Measurements from ENCODE around the gene GLYATL1.

Gene GLYATL1

GRCh38 chr11:58939277-58939676, at the start of gene GLYATL1:
GLYATL1 (plus strand) TSS chr11:58939488; CDS start chr11:58947088, 7,600 bp downstream.
- ATAC-seq (ENCODE audit: low read depth) = no peak
- Mint-ChIP-seq H3K4me3 (no peak within 1 kb of the TSS), H3K9me3 (peaks cover 3% of the 10 kb centered on the region)

GRCh38 chr11:58893899-58894298, 45.4 kb upstream of the GLYATL1 start:
- Mint-ChIP-seq H3K4me3 (no peak overlapping the region), H3K36me3 (no peaks in the 10 kb centered on the region), H3K9me3 (no peaks in the 10 kb centered on the region), H3K4me1 (no peaks in the 10 kb centered on the region), H3K27me3 (peaks cover 10% of the 10 kb centered on the region), H3K27ac (no peak overlapping the region)
- ATAC-seq (ENCODE audit: low read depth) (no peak), DNase-seq (ENCODE audit: low spot score in 2 of 2) (no peak)

More at GRCh38 chr11:58939277-58939676, at the start of gene GLYATL1:
- DNase-seq (ENCODE audit: low spot score in 2 of 2) = no peak
- Mint-ChIP-seq H3K27ac (no peak within 1 kb of the TSS), H3K36me3 (no peaks in the 10 kb centered on the region), H3K27me3 (peaks cover 2% of the 10 kb centered on the region), H3K4me1 (no peaks in the 10 kb centered on the region)

DNA sequence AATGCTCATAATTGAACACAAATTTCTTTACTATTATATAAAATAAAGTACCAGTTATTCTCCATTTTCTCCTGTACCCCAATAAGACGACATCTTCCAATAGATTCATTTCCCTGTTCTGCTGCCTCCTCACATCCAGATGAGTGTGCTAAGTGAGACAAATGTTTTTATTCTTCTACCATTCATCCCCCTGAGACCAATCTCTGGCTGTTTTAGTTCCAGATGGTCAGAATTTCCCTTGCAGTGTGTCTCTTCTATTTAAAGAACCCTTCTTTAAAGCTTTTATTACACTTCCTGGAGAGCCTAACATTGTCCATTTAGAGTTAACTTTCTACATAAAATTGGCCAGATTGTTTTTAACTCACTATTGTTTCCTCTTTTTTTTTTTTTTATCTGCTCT, 41.2 kb upstream of the GLYATL1 start:
- Mint-ChIP-seq H3K9me3 (no peaks in the 10 kb centered on the region), H3K27me3 (peaks cover 22% of the 10 kb centered on the region), H3K4me3 (no peak overlapping the region), H3K4me1 (peaks cover 2% of the 10 kb centered on the region), H3K27ac (no peak overlapping the region), H3K36me3 (no peaks in the 10 kb centered on the region)
- no peak for DNase-seq (ENCODE audit: low spot score in 2 of 2)
- no peak for ATAC-seq (ENCODE audit: low read depth)

DNA sequence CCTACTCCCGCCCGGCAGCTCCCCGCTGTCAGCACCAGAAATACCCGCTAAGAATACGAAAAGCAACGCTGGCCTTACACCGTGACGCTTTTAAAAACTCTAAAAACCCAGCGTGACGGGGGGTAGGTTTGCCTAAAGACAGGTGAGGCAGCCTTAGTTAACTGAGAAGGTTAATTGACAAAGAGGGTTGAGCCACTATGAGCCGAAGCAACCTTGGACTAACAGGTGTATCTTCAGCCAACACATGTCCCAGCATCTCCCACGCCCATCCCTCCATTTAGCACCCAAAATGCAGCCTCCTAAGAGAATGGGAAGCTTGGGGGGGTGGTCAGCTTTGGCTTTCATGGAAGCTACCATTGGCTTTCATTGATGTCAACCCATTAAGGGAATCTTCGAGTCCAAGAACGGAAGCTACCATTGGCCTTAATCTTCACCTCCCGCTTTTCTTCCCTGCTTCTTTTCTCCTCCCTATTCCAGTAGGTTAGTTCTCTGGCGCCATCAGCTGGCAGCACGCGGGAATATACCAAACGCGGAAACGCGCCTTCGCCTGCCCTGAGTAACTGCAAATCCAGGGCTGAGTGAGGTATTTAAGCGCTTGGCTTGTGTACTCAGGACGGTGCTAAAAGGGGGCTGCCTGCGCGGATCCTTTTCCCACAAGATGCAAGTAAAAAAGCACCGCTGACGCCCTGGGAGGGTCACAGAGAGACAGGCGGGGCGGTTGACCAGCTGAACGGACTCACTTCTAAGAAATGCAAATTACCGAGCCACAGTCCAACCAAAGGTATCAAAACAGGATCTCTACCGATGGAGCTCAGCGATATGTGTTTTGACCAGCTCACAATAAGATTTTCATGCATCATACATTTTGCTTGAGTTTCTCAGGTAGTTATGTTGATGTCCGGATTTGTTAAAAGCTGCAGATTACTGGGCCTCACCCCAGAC, 38.5 kb upstream of the GLYATL1 start:
- DNase-seq (ENCODE audit: low spot score in 2 of 2) = peak in 1 of 2 donors; percentile 30
- H3K36me3 Mint-ChIP-seq = no peaks in the 10 kb centered on the region
- H3K4me3 Mint-ChIP-seq = peak overlapping the region; percentile 12

GRCh38 chr11:58902881-58903280, 36.4 kb upstream of the GLYATL1 start:
- no peak overlapping the region for H3K27ac Mint-ChIP-seq
- H3K27me3 Mint-ChIP-seq = peaks cover 37% of the 10 kb centered on the region
- ATAC-seq (ENCODE audit: low read depth) = no peak
- no peak for DNase-seq (ENCODE audit: low spot score in 2 of 2)
- no peak overlapping the region for H3K4me3 Mint-ChIP-seq
- H3K9me3 Mint-ChIP-seq = peaks cover 6% of the 10 kb centered on the region
- H3K4me1 Mint-ChIP-seq = peaks cover 5% of the 10 kb centered on the region
- H3K36me3 Mint-ChIP-seq = peaks cover 2% of the 10 kb centered on the region

More for the DNA sequence above, 38.5 kb upstream of the GLYATL1 start:
- Mint-ChIP-seq H3K27me3 (peaks cover 36% of the 10 kb centered on the region), H3K4me1 (peaks cover 2% of the 10 kb centered on the region), H3K9me3 (no peaks in the 10 kb centered on the region), H3K27ac (no peak overlapping the region)
- ATAC-seq (ENCODE audit: low read depth) = peak; percentile 38

DNA sequence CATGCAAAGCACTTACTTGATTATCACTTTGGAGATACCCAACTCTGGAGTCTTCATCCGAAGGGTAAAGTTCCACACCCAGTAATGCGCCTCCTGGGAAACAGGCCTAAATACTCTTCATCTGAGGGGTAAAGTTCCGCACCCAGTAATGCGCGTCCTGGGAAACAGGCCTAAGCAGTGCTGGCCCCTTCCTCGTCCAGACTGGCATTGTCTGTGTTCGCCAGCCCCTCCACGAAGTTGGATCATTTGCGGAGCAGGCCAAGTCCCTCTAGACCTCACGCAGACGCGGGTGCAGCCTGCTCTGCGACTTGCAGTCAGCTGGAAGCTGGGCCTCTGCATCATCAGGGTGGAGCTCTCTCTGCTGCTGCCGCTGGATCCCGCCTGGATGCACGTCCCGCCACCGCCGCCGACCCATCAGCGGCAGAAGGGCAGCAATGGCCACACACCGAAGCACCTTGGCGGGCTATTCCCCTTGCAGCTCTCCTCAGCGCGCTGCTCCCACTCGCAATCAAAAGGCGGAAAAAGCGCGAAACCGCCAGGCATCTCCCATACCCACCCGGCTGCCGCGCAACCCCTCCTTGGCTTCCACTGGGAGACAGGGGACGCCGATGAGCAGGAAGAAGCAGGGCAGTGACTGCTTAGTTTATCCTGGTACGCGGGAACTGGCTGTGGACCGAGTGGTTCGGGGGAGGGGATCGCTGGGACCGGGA, 34.1 kb upstream of the GLYATL1 start:
- Mint-ChIP-seq H3K9me3 (peaks cover 8% of the 10 kb centered on the region), H3K36me3 (peaks cover 2% of the 10 kb centered on the region), H3K27me3 (peaks cover 33% of the 10 kb centered on the region), H3K4me1 (peaks cover 5% of the 10 kb centered on the region), H3K4me3 (no peak overlapping the region), H3K27ac (no peak overlapping the region)
- ATAC-seq (ENCODE audit: low read depth) (no peak), DNase-seq (ENCODE audit: low spot score in 2 of 2) (no peak)

DNA sequence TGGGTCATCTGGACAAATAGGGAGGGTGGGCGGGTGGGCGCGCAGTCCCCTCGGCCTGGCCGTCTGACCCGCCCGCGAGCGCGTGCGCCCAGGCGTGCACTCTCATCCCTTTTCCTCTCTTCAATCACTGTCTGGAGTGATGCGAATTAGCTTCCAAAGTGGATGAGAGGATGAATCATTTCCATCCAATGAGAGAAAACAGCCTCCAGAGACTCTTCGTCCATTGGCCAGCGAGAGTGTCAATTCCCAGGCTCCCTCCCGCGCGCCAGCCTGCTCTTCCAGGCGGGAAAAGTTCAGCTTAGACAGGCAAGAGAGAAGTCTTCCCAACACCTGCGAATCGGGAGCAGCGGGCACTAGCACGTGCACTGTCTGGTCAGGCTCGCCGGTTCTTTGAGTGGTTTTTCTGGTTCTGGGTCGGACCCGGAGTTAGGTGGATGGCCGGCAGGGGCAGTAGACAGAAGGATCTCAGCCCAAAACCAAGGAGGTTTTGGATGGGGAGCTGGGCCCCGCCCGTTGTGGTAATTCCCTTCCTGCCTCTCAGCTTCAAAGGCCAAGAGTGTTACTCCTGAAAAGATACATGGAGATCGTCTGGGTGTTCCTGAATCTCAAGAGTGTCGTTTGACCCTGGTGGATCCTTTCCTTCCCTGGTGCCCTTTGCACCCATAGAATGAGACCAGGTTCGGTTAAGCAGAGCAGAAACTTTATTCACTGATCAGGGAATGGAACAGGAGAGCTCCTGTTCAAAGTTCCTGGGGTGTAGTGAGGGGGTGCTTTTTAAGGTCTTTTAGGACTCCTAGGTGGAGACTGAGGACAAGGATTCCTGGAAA, 33.4 kb upstream of the GLYATL1 start:
- no peak for ATAC-seq (ENCODE audit: low read depth)
- Mint-ChIP-seq H3K4me1 (peaks cover 3% of the 10 kb centered on the region), H3K27ac (no peak overlapping the region), H3K36me3 (peaks cover 2% of the 10 kb centered on the region), H3K27me3 (peaks cover 35% of the 10 kb centered on the region), H3K4me3 (no peak overlapping the region), H3K9me3 (peaks cover 8% of the 10 kb centered on the region)
- no peak for DNase-seq (ENCODE audit: low spot score in 2 of 2)

- H3K27ac Mint-ChIP-seq = no peak overlapping the region
- no peak overlapping the region for H3K4me3 Mint-ChIP-seq
- H3K9me3 Mint-ChIP-seq = peaks cover 8% of the 10 kb centered on the region
- H3K4me1 Mint-ChIP-seq = peaks cover 3% of the 10 kb centered on the region
- DNase-seq (ENCODE audit: low spot score in 2 of 2) = no peak
- peaks cover 29% of the 10 kb centered on the region for H3K27me3 Mint-ChIP-seq
- ATAC-seq (ENCODE audit: low read depth) = peak; percentile 47
- peaks cover 2% of the 10 kb centered on the region for H3K36me3 Mint-ChIP-seq
Observed at GRCh38 chr11:58907780-58908179, 31.5 kb upstream of the GLYATL1 start.

DNA sequence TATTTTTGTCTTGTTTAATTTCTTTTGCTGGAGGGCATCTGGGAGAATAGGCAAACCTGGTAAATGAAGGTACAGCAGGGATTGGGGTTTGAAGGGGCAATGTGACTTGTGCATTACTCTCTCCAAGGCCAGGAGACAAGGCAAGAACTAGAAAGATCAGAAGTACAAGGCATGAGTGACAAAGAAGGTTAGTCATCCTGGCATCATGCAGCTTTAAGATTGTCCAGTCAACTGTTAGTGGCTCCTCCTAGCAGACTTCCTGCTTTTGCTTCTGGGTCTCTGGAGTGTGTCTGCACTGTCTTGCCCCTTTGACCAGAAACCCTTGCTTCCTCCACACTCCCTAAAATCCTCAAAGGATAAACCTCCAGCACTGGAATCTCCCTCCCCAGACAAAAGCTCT, 27.2 kb upstream of the GLYATL1 start:
- DNase-seq (ENCODE audit: low spot score in 2 of 2) = no peak
- H3K36me3 Mint-ChIP-seq = peaks cover 6% of the 10 kb centered on the region
- H3K9me3 Mint-ChIP-seq = peaks cover 14% of the 10 kb centered on the region
- no peak overlapping the region for H3K27ac Mint-ChIP-seq
- peaks cover 3% of the 10 kb centered on the region for H3K4me1 Mint-ChIP-seq
- peaks cover 19% of the 10 kb centered on the region for H3K27me3 Mint-ChIP-seq
- no peak overlapping the region for H3K4me3 Mint-ChIP-seq
- no peak for ATAC-seq (ENCODE audit: low read depth)

GRCh38 chr11:58913685-58914084, 25.6 kb upstream of the GLYATL1 start:
- peaks cover 15% of the 10 kb centered on the region for H3K9me3 Mint-ChIP-seq
- no peaks in the 10 kb centered on the region for H3K4me1 Mint-ChIP-seq
- peaks cover 21% of the 10 kb centered on the region for H3K27me3 Mint-ChIP-seq
- ATAC-seq (ENCODE audit: low read depth) (no peak), DNase-seq (ENCODE audit: low spot score in 2 of 2) (no peak)
- peaks cover 5% of the 10 kb centered on the region for H3K36me3 Mint-ChIP-seq
- H3K4me3 Mint-ChIP-seq = no peak overlapping the region
- H3K27ac Mint-ChIP-seq = no peak overlapping the region

- Mint-ChIP-seq H3K4me1 (no peaks in the 10 kb centered on the region), H3K4me3 (no peak overlapping the region), H3K27ac (no peak overlapping the region), H3K9me3 (peaks cover 13% of the 10 kb centered on the region), H3K36me3 (peaks cover 5% of the 10 kb centered on the region), H3K27me3 (peaks cover 21% of the 10 kb centered on the region)
- DNase-seq (ENCODE audit: low spot score in 2 of 2) = no peak
- no peak for ATAC-seq (ENCODE audit: low read depth)
Observed at GRCh38 chr11:58914821-58915543, 24.3 kb upstream of the GLYATL1 start.

DNA sequence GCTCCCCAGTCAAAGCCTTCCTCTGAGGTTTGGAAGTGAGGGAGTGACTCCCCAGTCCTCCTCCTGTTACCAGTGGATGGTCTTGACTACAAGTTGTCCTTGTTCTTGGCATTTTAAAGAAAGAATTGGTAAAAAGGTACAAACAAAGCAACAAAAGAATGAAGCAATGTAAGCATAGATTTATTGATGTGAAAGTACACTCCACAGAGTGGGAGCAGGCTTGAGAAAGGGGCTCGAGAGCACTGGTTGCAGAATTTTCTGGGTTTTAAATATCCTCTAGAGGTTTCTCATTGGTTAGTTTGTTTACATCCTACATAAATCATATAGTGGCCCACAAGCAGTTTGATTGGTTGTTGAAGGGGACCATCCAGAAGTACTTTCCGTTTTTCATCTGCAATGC, 22.7 kb upstream of the GLYATL1 start:
- no peak for DNase-seq (ENCODE audit: low spot score in 2 of 2)
- H3K4me3 Mint-ChIP-seq = no peak overlapping the region
- H3K27ac Mint-ChIP-seq = no peak overlapping the region
- peaks cover 5% of the 10 kb centered on the region for H3K36me3 Mint-ChIP-seq
- ATAC-seq (ENCODE audit: low read depth) = no peak
- H3K27me3 Mint-ChIP-seq = peaks cover 17% of the 10 kb centered on the region
- H3K4me1 Mint-ChIP-seq = no peaks in the 10 kb centered on the region
- peaks cover 13% of the 10 kb centered on the region for H3K9me3 Mint-ChIP-seq

GRCh38 chr11:58917159-58917783, 22.0 kb upstream of the GLYATL1 start:
- no peak overlapping the region for H3K4me3 Mint-ChIP-seq
- H3K9me3 Mint-ChIP-seq = peaks cover 13% of the 10 kb centered on the region
- peaks cover 14% of the 10 kb centered on the region for H3K27me3 Mint-ChIP-seq
- DNase-seq (ENCODE audit: low spot score in 2 of 2) (no peak), ATAC-seq (ENCODE audit: low read depth) (no peak)
- peaks cover 5% of the 10 kb centered on the region for H3K36me3 Mint-ChIP-seq
- H3K27ac Mint-ChIP-seq = no peak overlapping the region
- no peaks in the 10 kb centered on the region for H3K4me1 Mint-ChIP-seq
